ENCODE results near the gene UNC119B.

DNA sequence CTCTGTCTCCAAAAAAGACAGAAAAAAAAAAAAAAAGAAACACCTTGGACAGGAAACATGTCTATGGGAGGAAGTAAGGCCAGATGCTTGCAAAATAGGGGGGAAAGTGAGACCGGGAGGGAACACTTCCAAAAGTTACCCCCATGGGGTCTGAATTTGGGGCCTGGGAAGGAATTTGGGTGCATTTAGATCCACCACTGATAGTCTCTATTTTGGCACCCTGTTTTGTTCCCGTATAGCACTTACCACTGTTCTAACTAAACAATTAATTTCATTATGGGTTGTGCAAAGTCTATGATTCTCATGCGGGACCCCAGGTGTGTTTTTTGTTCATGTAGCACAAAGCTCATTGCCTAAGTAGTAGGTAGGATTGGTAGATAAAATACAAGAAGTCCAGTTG, 24.7 kb upstream of the UNC119B start:
- TF ChIP-seq POLR2AphosphoS5 (IDR thresholded peaks at IDR 0.05; ENCODE audit: low read depth) (no peak), EZH2 (IDR thresholded peaks at IDR 0.05; ENCODE audit: low read depth, unreplicated experiment) (no peak), REST (IDR thresholded peaks at IDR 0.05; ENCODE audit: unreplicated experiment) (no peak)
- TF ChIP-seq, protein P1, sequence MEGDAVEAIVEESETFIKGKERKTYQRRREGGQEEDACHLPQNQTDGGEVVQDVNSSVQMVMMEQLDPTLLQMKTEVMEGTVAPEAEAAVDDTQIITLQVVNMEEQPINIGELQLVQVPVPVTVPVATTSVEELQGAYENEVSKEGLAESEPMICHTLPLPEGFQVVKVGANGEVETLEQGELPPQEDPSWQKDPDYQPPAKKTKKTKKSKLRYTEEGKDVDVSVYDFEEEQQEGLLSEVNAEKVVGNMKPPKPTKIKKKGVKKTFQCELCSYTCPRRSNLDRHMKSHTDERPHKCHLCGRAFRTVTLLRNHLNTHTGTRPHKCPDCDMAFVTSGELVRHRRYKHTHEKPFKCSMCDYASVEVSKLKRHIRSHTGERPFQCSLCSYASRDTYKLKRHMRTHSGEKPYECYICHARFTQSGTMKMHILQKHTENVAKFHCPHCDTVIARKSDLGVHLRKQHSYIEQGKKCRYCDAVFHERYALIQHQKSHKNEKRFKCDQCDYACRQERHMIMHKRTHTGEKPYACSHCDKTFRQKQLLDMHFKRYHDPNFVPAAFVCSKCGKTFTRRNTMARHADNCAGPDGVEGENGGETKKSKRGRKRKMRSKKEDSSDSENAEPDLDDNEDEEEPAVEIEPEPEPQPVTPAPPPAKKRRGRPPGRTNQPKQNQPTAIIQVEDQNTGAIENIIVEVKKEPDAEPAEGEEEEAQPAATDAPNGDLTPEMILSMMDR (conservative IDR thresholded peaks at IDR 0.05; ENCODE audit: low read depth in 2 of 2) = no peak
